ENCODE data around the gene GAS7.
"Not testable (repeated sequence)": the region's sequence is repeated elsewhere in the genome, so short reads cannot be mapped to it uniquely, and the experiment has no call there.

Gene GAS7

DNA sequence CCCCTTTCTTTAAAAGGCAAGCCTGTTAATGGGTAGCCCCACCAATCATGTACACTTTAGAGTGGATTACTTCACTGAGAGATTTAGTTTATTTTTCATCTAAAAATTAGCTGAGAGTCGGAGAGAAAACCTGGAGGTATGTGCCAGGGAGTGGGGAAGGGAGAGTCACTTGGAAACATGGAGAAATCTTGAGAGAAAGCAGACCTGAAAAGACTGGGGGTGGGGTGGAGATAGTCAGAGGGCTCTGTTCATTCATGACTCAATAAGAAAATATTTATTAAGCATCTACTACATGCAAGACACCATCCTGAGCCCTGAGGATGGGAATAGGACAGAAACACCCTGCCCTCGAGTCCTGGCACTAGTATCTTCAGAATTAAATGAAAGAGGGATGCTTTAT lies 265.9 kb downstream of the GAS7 start:
- DNase-seq: no peak

DNA sequence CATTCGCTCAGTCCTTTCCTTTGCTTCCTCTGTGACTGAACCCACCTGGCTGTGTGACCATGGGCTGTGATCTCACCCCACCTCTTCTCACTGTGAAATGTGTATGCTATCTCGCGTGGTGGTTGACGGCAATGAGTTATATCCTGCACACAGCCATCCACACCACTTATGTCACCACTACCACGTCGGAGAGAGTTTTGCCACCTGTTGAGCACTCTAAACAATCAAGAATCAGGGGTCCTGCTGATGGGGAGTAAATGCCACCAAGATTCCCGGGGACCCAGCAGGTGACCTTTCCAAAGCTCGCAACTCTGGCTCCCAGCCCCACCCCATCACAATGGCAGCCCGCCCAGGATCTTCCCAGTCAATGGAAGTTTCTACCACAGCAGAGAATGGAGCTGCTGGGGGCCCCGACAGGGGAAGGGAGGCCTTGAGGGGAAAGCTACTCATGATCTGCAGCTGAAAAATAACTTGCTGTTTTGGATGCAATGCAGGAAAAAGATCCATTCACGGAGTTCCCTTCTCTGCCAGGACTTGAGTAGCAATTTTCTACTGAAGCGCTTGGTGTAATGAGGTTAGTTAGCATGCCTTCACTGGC lies 267.2 kb downstream of the GAS7 start:
- DNase-seq: no peak

DNA sequence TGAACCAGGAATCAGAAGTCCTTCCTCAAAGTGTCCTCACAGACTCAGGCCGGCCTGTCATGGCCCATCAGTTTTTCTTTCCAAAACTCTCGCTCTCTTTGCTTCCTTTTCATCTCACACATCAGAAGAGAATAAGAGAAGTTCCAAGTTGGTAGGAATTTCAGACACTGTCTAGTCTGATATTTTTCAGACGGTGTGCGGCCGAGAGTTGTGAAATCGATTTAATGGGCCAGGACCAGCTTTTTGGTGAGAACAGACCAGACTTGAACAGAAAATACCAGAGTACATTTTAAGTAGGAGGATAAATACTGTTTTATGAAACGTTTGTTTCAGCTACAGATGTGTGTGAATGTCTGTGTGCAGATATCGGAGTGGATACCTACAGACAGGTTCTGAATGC lies 268.5 kb downstream of the GAS7 start:
- DNase-seq: no peak

DNA sequence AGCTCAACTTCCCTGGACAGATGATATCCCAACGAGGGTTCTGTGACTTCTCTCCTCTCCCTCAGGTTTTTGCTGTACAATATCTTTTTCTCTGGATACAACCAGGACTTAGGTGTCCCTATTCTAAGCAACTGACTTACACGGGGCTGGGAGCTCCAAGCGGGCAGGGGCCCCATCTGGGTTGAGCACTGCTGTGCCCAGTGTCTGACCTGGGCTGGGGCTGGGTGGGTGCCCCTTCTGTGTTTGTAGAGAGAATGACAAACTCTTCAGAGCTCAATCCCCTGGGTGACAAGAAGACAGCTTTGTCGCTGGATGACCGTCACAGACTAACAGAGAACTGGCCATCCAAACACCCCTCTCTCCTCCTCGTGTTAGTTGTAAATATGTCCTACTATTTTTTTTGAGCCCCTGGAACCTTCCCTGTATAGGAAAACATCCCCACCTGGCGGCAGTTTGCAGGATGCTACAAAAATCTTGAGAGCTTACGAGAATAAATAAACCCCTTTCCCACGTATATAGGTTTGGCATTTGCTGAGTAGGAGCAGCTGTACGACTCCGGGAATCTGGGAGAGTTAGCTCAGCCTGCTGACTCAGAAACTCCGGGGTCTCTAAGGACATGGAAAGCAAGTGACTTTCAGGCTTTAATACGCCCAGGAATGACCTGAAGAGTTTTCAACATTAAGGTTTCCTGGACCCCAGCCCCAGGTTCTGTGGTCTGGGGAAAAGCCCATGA lies 269.6 kb downstream of the GAS7 start:
- no peak for DNase-seq

DNA sequence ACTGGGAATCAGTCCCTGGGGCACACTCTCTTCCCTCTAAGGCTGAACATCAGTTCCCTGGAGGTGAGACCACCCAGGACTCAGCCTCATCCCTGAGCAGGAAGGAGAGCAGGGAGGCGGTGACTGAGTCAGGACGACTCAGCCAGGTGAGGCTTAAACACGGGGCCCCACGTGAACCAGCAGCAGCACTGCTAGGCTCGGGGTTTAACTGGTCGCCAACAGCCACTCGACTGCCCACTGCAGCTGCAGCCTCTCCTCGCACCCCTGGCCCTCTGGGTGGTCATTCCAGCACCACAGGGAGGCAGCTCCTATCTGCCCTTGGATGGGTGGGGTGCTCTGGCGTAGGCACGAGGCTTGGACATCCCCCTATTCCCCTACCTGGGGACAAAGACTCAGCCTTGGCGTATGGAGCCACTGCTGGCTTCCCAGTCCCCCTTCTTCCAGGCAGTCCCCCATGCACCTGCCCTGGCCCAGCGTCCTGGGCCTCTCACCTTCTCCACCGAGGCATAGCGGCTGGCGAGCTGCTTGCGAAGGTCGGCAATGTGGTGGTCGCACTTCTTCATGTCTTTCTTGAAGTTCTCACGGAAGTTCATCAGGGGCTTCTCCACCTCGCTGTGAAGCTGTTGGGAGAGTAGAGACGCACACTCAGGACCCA lies 272.1 kb downstream of the GAS7 start:
- no peak for DNase-seq

DNA sequence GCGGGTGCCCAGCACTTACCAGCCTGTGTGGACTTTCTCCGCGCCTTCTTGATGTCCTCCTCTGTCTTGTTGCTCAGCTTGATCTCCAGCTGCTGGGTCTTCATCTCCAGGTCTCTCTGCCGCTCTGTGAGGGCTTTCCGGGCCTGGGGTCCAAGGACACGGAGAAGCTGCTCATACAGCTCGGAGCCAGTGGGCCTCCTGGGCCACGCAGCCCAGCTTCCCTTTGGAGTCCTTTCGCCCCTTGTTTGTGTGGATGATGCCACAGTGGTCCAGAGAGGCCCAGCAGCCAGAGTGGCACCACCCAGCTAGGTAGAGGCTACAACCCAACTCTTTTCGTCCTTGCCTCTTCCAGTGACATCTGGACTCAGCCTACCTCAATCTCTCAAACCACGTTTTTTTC lies 272.9 kb downstream of the GAS7 start:
- no peak for DNase-seq

DNA sequence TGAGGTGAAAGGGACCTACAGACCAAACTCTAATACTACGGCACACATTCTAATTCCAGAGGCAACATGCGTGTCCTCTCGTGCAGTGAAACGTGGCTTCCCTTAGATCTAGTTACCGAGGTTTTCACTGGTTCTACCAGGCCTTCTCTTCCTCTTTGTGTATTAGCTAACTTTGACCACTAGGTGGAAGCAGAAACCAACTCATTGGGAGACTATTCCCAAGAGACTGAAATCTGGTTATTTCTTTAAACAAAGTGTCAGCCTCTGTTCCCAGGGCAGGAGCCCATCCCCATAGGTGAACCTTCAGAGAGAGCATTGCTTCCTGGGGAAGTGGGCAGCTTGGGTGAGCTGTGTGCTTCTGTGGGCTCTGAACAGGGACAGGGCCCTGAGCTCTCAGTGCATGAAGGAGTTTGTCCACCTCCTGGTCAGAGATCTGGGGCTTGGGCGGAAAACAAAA lies 273.6 kb downstream of the GAS7 start:
- peak; percentile 49 for DNase-seq

DNA sequence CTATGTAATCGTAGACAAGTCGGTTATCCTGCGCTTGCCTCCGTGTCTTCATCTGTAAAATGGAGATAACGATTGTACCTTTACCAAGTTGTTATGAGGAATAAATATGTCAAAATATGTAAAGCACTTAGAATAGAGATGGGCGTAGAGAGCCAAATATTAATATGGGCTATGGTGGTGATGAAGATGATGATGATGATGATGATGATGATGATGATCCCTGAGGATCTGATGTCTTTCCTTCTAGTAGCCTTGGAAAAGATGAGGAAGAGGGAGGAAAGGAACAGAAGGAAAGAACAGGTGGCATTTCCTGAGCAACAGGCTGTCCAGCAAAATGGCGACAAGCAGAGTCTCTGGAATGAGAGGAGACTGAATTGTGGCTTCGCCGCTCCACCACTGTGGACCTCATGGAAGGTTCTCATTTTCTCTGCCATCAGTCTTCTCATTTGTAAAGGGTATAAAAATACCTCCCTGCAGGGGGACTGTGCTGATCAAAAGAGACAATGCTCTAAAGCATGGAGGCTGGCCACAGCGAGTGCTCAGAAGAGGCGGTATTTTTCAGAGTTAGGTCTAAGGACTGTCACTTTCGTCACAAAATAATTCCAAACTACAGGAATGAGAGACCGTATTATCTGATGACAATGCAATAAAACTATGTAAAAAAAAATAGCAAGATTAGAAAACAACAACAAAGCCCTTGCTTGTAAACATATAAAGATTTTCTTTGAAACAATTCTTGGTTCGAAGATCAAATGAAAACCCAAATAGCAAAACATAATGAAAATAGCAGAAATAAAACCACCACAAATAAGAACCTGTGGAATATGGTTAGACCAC lies 276.2 kb downstream of the GAS7 start:
- no peak for DNase-seq

DNA sequence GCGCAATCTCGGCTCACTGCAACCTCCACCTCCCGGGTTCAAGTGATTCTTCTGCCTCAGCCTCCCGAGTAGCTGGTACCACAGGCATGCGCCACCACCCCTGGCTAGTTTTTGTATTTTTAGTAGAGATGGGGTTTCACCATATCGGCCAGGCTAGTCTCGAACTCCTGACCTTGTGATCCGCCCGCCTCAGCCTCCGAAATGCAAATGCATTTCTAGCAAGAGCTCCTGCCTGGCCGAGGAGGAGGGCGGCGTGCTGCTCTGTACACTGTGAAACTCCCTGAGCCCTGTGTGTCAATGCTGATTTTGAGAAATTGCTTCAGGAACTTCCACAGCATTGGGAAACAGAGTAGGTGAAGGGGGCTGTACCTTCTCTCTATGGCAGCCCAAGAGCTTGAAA lies 277.2 kb downstream of the GAS7 start:
- not testable (repeated sequence) for DNase-seq

DNA sequence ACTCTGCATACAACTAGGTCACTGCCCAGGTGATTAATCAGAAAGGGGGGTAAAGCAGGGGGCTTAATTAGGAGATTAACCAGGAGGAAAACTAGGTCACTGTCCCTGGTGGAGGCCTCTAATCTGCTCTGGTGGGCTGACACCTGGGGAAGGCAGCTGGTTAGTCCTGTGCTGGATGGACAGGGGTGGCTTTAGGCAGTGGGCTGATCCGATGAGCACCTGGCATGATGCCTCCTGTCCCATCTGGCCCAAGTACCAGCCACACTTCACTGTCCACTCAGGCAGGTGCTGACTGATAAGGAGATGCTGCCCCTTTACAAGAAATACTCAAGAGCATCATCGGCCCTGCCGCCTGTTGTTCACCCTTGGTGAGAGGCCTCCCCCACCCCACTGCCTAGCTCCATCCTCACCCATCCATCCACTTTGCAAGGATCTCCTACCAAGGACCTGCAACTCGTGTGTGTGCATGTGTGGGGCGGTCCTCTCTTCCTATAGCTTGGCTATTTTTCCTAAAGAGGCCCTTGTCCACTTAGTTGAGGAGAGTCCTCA lies 279.5 kb downstream of the GAS7 start:
- no peak for DNase-seq

DNA sequence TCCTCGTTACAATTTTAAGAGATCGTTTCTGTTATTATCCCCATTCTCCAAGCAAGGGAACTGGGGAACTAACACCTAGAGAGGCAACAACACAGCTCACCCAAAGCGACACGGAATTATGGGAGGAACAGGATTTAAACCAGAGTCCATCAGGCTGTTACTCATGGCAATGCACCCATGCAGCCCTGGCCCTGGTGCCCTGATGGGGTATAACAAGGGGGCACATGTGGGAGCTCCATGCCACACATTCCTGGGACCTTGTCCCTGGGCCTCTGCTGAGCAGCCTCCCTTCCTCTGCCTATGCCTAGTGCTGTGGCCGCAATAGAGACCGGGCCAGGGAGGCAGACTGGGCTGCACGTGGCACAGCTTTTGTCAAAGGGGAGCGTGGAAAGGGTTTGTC lies 280.1 kb downstream of the GAS7 start:
- DNase-seq: no peak

DNA sequence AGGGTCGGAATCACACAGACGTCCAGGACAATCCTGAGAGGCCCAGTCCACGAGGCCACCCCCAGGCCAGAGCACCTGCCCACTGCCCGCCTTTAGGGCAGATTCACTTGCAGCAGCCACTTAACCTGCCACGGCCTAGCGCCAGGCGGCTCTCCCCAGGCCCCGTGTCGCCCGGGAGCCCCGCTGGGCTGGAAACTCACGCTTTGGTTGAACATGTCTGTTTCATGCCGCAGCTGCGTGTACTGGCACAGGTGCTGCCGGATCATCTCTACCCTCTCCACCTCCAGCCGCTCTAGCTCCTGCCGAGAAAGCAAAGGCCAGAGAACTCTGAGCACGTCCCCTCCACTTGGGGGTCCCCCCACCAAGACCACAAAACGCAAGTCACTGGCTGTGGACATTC lies 280.6 kb downstream of the GAS7 start:
- no peak for DNase-seq

DNA sequence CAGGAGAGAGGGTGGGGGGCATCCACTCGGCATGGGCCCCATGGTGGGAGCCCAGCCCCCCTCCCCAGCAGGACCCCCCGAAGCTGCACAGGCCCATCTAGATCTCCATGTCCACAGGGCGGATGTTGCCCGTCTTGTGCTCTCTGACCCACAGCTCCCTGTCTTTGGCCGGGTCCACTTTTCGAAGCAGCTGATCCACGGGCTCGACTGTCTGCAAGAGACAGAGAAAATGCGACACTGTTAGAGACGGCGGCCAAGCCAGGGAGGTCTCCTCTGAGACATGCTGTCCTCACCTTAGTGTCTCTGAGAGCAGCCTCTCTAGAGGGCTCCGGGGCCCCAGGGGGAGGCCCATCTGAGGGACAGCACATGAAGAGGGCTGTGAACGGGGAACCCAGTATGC lies 281.3 kb downstream of the GAS7 start:
- DNase-seq: no peak

DNA sequence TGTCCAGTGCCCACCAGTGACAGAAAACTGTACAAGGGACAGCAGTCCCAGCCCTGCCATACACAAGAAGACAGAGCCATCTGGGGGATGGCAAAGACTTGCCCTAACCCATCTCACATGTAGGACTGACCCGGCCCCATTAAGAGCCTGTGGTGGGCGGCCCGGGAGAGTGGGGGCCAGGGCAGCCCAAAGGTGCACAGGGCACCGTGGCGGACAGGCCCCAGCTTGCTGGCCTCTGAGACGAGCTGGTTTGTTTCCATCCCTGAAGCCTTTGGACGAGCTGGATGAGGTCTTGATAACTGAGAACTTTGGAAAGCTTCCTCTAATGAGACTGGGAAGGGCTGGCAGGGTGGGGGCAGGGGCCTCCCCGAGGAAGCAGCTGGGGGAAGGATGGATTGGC lies 282.3 kb downstream of the GAS7 start:
- no peak for DNase-seq

DNA sequence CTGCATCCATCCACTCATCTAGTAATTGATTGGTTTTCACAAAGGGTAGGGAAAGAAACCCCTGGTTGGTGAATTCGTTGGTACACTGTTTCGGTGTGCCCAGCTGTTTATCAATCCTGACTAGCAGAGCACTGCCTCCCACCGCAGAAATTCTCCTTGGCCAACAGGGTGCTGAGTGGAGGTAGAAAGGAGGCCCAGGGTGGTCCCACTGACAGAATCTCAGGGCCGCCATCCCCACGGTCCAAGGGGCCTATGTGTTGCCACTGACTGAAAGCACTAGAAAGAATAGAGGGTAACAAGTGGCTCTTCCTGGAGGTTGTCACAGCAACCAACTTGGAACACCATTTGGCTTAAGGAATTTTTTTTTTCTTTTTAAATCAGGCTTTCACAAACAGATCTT lies 284.9 kb downstream of the GAS7 start:
- DNase-seq: no peak

DNA sequence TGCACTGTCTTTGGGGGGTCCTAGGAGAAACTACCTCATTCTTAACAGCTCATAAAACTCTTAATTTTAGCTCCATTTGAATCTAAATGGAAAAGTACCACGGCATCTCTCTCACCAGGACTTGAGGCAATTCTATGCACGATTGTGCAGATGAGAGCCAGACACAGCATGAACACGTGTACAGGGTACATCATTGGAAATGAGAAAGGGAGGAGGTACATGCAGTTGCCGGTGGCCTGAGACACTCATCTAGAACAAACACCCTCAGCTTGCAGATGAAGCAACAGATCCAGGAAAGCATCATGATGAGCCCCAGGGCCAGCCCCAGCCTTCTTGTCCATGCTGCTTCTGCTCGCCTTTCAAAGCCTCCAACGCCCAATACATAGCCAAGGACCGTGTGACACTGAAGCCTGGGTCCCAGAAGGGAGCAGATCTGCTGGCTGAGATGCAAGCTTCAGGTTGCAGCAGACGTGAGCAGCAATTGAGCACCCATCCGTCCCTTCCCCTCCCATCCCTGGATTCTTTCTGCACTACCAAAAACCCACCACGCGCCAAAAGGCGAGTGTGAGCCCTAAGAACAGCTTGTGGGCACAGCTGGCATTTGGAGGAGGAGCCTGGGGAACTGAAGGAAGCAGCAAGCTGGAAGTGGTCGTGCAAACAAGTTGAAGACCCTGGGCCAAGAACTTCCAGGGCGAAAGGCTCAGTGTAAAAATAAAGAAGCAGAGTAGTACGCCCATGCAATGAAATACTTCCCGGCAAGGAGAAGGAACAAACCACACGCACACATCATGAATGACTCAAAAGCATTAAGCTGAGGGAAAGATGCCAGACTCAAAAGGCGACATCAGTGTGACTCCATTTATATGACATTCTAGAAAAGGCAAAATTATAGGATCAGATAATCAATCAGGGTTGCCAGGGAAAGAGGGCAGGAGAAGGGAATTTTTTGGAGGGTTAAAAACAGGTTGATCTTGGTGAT lies 286.0 kb downstream of the GAS7 start:
- DNase-seq: no peak

DNA sequence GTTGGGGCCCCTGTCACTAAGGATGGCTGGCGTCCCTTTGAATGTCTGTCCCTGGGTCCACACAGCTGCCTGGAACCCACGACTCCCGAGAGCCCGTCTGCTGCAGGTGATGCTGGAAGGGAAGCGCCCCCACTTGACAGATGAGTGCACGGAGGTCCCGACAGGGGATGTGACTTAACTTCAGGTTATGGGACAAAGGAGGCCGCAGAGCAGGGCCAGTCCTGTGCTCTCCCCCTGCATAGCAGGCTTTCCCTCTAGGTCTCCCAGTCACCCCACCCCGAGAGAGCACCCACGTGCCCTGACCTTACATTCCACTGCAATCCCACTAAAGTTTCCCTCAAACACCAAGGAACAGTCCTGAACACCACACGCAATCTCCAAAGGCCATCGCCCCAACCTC lies 287.3 kb downstream of the GAS7 start:
- DNase-seq: no peak

DNA sequence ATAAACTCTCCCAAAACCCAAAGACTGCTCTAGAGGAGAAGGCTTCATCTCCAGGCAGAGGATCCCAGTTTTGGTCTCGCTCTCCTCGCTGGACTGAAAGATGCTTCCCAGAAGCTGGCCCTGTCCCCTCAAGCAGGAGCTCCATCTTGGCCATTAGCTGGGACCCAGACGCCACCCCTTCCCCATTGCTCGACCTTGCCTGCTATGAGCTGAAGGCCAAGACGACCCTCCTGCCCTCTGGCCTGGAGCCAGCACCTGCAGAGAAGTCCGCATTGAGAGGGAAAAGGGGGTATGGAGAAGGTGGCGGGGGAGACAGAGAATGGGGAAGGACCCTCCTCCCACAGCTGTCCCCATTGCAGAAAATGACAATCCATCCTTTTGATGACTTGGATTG lies 289.8 kb downstream of the GAS7 start:
- no peak for DNase-seq

DNA sequence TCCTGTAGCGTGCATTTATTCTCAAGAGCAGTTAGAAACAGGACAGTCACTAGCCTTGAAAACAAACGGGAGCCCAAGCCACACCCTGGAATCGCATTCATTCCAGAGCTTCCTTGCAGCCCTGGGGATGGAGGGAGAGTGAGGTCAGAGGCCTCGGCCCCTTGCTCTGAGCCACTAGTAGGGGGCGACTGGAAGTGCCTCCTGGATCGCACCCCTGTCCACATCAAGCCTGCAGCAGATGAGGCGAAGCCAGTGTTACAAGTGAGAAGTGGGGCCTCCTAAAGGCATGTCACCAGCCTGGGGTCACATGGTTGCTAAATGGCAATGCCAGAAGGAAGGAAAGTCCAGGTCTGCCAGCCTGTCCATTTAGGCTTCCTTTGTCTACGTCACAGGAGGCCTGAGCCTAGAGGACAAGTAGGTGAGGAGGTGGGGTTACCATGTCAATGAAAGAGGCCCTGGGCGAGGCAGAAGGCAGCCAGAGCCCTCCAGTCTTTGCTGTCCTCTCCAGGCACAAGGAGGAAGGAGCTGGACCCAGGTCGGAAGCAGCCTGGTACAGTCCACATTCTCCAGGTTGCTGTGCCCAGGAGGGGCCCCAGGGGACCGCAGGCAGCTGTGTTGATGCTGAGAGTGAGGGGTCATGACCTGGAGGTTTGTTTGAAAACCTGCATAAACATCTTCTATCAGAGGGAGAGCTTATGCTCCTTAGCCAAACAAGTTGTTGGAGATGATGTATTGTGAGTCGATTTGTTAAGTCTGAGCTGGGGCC lies 290.3 kb downstream of the GAS7 start:
- no peak for DNase-seq

DNA sequence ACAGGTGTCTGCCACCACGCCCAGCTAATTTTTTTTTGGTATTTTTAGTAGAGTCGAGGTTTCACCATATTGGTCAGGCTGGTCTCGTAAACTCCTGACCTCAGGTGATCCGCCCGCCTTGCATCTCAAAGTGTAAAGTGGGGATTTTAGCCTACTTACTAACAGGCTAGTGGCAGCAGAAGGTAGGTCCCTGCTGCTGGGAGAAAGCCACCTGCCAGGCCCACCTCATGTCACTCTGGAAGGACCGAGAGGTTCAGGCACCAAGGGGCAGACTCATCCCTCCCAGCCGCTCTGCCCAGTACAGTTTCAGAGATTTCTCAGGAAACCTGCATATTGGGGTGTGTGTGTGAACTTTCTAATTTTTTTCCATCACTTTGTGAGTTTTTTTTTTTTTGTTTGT lies 291.3 kb downstream of the GAS7 start:
- DNase-seq: no peak

DNA sequence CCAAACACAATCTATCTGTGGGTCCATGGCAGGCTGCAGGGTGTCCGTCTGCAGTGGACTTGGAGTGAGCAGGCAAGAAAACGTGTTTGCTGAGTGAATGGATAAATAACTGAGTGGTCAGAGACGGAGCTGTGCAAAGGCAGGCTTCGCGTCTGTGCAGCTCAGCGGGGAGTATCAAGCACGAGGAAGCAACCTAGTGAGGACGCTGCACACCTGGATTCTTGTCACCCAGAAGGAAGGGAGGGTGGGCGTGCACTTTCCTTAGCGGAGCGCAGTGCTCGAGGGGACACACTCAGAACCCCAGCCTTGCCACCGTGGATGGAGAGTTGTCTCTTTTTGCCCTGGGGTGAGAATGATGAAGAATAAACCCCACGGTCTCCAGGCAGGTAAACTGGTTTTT lies 291.8 kb downstream of the GAS7 start:
- DNase-seq: no peak
